Heart right ventricle (tissue), 16 donors: ENCODE results near the gene IRS4. TPM values are rescaled to one million over a fixed set of nuclear protein-coding genes. Genes with fewer than 3 reads are reported as not detected.

Source experiments
- ATAC-seq, 8 donors: fragments of 200-7000 bp; cut with Tn5 transposase; one replicate each; pipeline ENCODE4 v1.9.1; 2020; ENCODE audit warnings: mild to moderate bottlenecking in 8 of 8, moderate library complexity in 8 of 8, moderate number of reproducible peaks in 1 of 8
- DNase-seq, 2 donors: peaks; one replicate each; pipeline ENCODE4 v3.0.0-alpha.2; 2020
- H3K27ac ChIP-seq, 10 donors: fragments of 200-600 bp; sonication (generic) in 2 of 10; one replicate each; pipeline versions ENCODE4 v1.5.0 to v1.8.0; 2020 to 2022; ENCODE audit warnings: mild to moderate bottlenecking in 3 of 10
- H3K27me3 ChIP-seq, 7 donors: fragments of 200-600 bp; one replicate each; pipeline ENCODE4 v1.8.0; 2021 to 2022; ENCODE audit warnings: mild to moderate bottlenecking in 2 of 7
- H3K36me3 ChIP-seq, 9 donors: fragments of 200-600 bp; sonication (generic) in 1 of 9; one replicate each; pipeline versions ENCODE4 v1.5.0 to v1.8.0; 2020 to 2022; ENCODE audit warnings: mild to moderate bottlenecking in 2 of 9
- H3K4me1 ChIP-seq, 9 donors: fragments of 200-600 bp; sonication (generic) in 1 of 9; one replicate each; pipeline versions ENCODE4 v1.5.0 to v1.8.0; 2020 to 2022; ENCODE audit warnings: mild to moderate bottlenecking in 4 of 9
- H3K4me3 ChIP-seq, 10 donors: fragments of 200-600 bp; sonication (generic) in 2 of 10; one replicate each; pipeline versions ENCODE4 v1.5.0 to v1.8.0; 2020 to 2022; ENCODE audit warnings: mild to moderate bottlenecking in 7 of 10, moderate library complexity in 2 of 10
- H3K9me3 ChIP-seq, 11 donors: fragments of 200-600 bp in 10 of 11; sonication (generic) in 2 of 11; one replicate each; pipeline versions ENCODE4 v1.5.0 to v1.8.0; 2013 to 2022; ENCODE audit warnings: mild to moderate bottlenecking in 2 of 11, control low read depth in 1 of 11, moderate library complexity in 1 of 11
- WGBS, 2 donors: extraction: QIAGEN DNeasy Blood & Tissue Kit; methylation state at CpG; one replicate each; pipeline ENCODE4 v1.1.7; 2013; ENCODE audit warnings: inconsistent platforms in 1 of 2; 5-methylcytosine and 5-hydroxymethylcytosine counted together
- intact Hi-C, 10 donors: fragments of 100-400 bp; cut with DNase I; formaldehyde crosslinking; loops; one replicate each; pipeline versions ENCODE4 v1.11.1 to v1.14.2; 2022
- polyA plus RNA-seq, 2 donors: library from polyadenylated mRNA; stranded (reverse); fragments of 200-250 nt; gene quantifications; one replicate each; pipeline ENCODE4 v1.2.3, GENCODE V29; 2013
- total RNA-seq, 10 donors: library from RNA; stranded (reverse); fragmentation: NEBNext Ultra II Directional in 3 of 10; extraction: Animal tissue kit (Norgen Biotek cat#: 25700) in 3 of 10; gene quantifications; one replicate each; pipeline versions ENCODE4 v1.2.1 to v1.2.4, GENCODE V29; 2021 to 2023
- TF ChIP-seq, protein P1 (sequence below), 9 donors: fragments of 200-600 bp; sonication (generic) in 2 of 9; IDR thresholded peaks; one replicate each; pipeline versions ENCODE4 v1.5.0 to v1.8.0; 2021 to 2022; ENCODE audit warnings: antibody characterized with exemption in 9 of 9, mild to moderate bottlenecking in 5 of 9, moderate library complexity in 1 of 9
- donor health status: Arrhythmogenic right ventricular cardiomyopathy.
- donor health status: ischemic (EF 13 %, LVEDD 7.1; RV severe dilation, severe dysfunction).
- donor health status: healthy with polysubstance abuse.
- donor health status: DM: no; HTN: yes; CAD: no.
- donor health status: DM: no; HTN: no; CAD: no.
- donor health status: ischemic (EF 25% LVEDD 6.9; RV normal size, moderate dysfunction).
- donor health status: ischemic (EF 25% LVEDD 5.7; RV mildly dilated, moderate dysfunction).
- donor health status: healthy.
- donor health status: DM: yes; HTN: yes; CAD: no.
- donor health status: Ischemic cardiomyopathy.
- donor health status: ischemic (EF 35%, LVEDD 5.7; RV mildly dilated, moderate dysfunction).
- donor health status: nonischemic (EF 11% LVEDD 7.7; RV severe dilation, severe dysfunction).
- donor health status: DM: yes; HTN: yes; CAD: no.
- donor health status: PGD.
- donor health status: ischemic (EF 29% LVEDD 5.4; RV normal size, mild dysfunction).
- donor health status: nonischemic (EF 23%, LVEDD 6.1; RV moderate dilation, normal function).

IRS4 gene
- total and polyA plus RNA-seq, 12 donors = not detected

DNA sequence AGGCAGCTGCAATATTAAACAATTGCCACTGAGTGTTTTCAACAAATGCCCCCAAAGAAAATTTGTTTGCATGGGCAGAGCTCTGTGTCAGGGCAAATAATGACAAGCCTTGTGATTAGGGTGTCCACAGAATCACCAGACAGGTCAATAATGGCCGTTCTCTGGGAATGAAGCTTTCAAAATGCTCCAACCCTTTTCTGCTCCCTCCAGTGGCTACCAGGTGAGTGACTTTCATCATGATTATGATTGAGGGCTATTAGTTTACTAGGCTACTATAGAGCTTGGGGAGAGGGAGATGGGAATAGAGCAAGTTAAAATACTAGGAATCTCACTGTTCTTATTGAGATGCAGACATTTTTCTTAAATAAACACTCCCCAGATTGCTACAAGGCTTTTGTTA, 23.5 kb downstream of the IRS4 start:
- ATAC-seq (no peak), DNase-seq (no peak)
- 70 to 81% methylated on average over 1 of the region's 1 CpG for WGBS, 2 donors
- Histone ChIP-seq H3K27ac (no peak overlapping the region), H3K4me3 (no peak overlapping the region), H3K4me1 (no peaks in the 10 kb centered on the region), H3K27me3 (peaks cover 0 to 11% (median 0%) of the 10 kb centered on the region in 7 donors), H3K36me3 (no peaks in the 10 kb centered on the region), H3K9me3 (peaks cover 0 to 32% (median 0%) of the 10 kb centered on the region in 11 donors)
- TF ChIP-seq, protein P1, sequence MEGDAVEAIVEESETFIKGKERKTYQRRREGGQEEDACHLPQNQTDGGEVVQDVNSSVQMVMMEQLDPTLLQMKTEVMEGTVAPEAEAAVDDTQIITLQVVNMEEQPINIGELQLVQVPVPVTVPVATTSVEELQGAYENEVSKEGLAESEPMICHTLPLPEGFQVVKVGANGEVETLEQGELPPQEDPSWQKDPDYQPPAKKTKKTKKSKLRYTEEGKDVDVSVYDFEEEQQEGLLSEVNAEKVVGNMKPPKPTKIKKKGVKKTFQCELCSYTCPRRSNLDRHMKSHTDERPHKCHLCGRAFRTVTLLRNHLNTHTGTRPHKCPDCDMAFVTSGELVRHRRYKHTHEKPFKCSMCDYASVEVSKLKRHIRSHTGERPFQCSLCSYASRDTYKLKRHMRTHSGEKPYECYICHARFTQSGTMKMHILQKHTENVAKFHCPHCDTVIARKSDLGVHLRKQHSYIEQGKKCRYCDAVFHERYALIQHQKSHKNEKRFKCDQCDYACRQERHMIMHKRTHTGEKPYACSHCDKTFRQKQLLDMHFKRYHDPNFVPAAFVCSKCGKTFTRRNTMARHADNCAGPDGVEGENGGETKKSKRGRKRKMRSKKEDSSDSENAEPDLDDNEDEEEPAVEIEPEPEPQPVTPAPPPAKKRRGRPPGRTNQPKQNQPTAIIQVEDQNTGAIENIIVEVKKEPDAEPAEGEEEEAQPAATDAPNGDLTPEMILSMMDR (IDR thresholded peaks at IDR 0.05) = no peak
- intact Hi-C loops = no loop called here

DNA sequence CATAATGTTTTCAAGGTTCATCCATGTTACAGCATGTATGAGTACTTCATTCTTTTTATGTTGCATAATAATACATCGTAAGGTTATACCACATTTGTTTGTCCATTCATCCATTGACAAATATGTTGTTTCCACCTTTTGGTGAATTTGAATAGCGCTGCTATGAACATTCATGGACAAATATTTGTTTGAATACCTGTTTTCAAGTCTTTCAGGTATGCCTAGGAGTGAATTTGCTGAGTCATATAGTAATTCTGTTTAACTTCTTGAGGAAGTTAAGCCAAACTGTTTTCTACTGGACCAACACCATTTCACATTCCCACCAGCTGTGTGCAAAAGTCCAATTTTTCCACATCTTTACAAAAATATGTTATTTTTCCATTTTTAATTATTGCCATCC, 31.5 kb downstream of the IRS4 start:
- no peak overlapping the region for H3K27ac ChIP-seq
- DNase-seq (no peak), ATAC-seq (no peak)
- H3K9me3 ChIP-seq = no peaks in the 10 kb centered on the region
- peaks cover 0 to 11% (median 0%) of the 10 kb centered on the region in 7 donors for H3K27me3 ChIP-seq
- H3K4me3 ChIP-seq = no peak overlapping the region
- H3K4me1 ChIP-seq = no peaks in the 10 kb centered on the region
- WGBS, 2 donors = 91 to 98% methylated on average over 2 of the region's 2 CpGs
- TF ChIP-seq, protein P1 (IDR thresholded peaks at IDR 0.05) = no peak
- no peaks in the 10 kb centered on the region for H3K36me3 ChIP-seq
- intact Hi-C loops = loop anchor here in 2 of 10 donors (5.0 kb wide), 1 partner anchor 767 kb away; no protein-coding TSS in a partner anchor

DNA sequence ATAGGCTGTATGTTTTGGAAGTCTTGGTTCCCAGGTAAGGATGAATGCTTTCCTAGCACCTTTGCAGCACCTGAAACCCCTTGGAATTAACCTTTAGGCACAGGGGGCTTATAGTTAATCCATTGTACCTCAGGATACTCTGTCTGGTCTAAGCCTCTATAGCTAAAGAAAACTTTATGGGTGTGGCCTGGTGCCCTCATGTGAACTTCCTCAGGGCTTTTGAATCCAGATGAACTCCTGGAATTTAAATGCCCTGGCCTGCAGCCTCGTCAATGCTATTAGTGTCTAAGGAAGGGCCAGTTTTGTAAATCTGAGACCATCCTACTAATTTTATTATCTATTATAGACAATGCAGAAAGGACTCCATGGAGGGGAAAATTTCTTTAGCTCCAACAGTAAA, 33.8 kb downstream of the IRS4 start:
- Histone ChIP-seq H3K4me3 (no peak overlapping the region), H3K9me3 (no peaks in the 10 kb centered on the region), H3K4me1 (no peaks in the 10 kb centered on the region), H3K27ac (no peak overlapping the region), H3K27me3 (peaks cover 0 to 14% (median 0%) of the 10 kb centered on the region in 7 donors), H3K36me3 (no peaks in the 10 kb centered on the region)
- ATAC-seq (no peak), DNase-seq (no peak)
- TF ChIP-seq, protein P1 (IDR thresholded peaks at IDR 0.05) = no peak
- intact Hi-C loops = loop anchor here in 2 of 10 donors (5.0 kb wide), 1 partner anchor 770 kb away; no protein-coding TSS in a partner anchor
- WGBS, 2 donors = 0 to 14% methylated on average over 1 of the region's 1 CpG

GRCh38 chrX:108701633-108702032, 34.7 kb downstream of the IRS4 start:
- Histone ChIP-seq H3K4me1 (no peaks in the 10 kb centered on the region), H3K27me3 (peaks cover 0 to 11% (median 0%) of the 10 kb centered on the region in 7 donors), H3K9me3 (no peaks in the 10 kb centered on the region), H3K4me3 (no peak overlapping the region), H3K36me3 (no peaks in the 10 kb centered on the region), H3K27ac (no peak overlapping the region)
- ATAC-seq (no peak), DNase-seq (no peak)
- 87 to 93% methylated on average over 2 of the region's 2 CpGs for WGBS, 2 donors
- TF ChIP-seq, protein P1 (IDR thresholded peaks at IDR 0.05) = no peak
- intact Hi-C loops = loop anchor here in 2 of 10 donors (5.0 kb wide), 1 partner anchor 771 kb away; no protein-coding TSS in a partner anchor
